GM18858 (cell line): Measurements from ENCODE around the gene CDH5.

Experiments used
- ATAC-seq: cut with Tn5 transposase; IDR thresholded peaks from one replicate; pipeline ENCODE4 v1.9.1; 2021; ENCODE audit not compliant: unreplicated experiment

The CDH5 gene

GRCh38 chr16:66389256-66390176, 23.0 kb downstream of the CDH5 start:
- ATAC-seq: no peak

GRCh38 chr16:66390346-66391108, 24.0 kb downstream of the CDH5 start:
- no peak for ATAC-seq

GRCh38 chr16:66391726-66392670, 25.5 kb downstream of the CDH5 start:
- no peak for ATAC-seq

GRCh38 chr16:66395806-66396555, 29.5 kb downstream of the CDH5 start:
- ATAC-seq: no peak

- no peak for ATAC-seq
These were observed 31.4 kb downstream of the CDH5 start for GRCh38 chr16:66397736-66398433.

GRCh38 chr16:66399031-66399430, 32.5 kb downstream of the CDH5 start:
- no peak for ATAC-seq

- no peak for ATAC-seq
These were observed 33.4 kb downstream of the CDH5 start for GRCh38 chr16:66399930-66400329.

GRCh38 chr16:66400503-66401380, 34.3 kb downstream of the CDH5 start:
- ATAC-seq: no peak

- no peak for ATAC-seq
These were observed 35.1 kb downstream of the CDH5 start for GRCh38 chr16:66401610-66402009.

GRCh38 chr16:66402166-66402565, 35.7 kb downstream of the CDH5 start:
- ATAC-seq: no peak

GRCh38 chr16:66402591-66403230, 36.2 kb downstream of the CDH5 start:
- no peak for ATAC-seq

GRCh38 chr16:66403531-66404145, 37.1 kb downstream of the CDH5 start:
- no peak for ATAC-seq

GRCh38 chr16:66405057-66405783, 38.7 kb downstream of the CDH5 start:
- no peak for ATAC-seq

- no peak for ATAC-seq
These were observed 40.2 kb downstream of the CDH5 start for GRCh38 chr16:66406534-66407221.

GRCh38 chr16:66408163-66409048, 41.9 kb downstream of the CDH5 start:
- ATAC-seq: no peak

GRCh38 chr16:66409156-66409555, 42.7 kb downstream of the CDH5 start:
- ATAC-seq: no peak
